22Rv1 (cell line): ENCODE data around the gene THADA.

Experiments
- H3K27ac ChIP-seq: fragments of 450-650 bp; 2 replicates; pipeline ENCODE4 v1.5.1; 2017
- CTCF ChIP-seq: fragments of 450-650 bp; IDR thresholded peaks from 2 replicates; pipeline ENCODE4 v1.5.1; 2017; ENCODE audit warnings: mild to moderate bottlenecking
- ZFX ChIP-seq: fragments of 450-650 bp; IDR thresholded peaks from 2 replicates; pipeline ENCODE4 v1.6.1; 2017; ENCODE audit warnings: antibody characterized with exemption, borderline replicate concordance

THADA gene

DNA sequence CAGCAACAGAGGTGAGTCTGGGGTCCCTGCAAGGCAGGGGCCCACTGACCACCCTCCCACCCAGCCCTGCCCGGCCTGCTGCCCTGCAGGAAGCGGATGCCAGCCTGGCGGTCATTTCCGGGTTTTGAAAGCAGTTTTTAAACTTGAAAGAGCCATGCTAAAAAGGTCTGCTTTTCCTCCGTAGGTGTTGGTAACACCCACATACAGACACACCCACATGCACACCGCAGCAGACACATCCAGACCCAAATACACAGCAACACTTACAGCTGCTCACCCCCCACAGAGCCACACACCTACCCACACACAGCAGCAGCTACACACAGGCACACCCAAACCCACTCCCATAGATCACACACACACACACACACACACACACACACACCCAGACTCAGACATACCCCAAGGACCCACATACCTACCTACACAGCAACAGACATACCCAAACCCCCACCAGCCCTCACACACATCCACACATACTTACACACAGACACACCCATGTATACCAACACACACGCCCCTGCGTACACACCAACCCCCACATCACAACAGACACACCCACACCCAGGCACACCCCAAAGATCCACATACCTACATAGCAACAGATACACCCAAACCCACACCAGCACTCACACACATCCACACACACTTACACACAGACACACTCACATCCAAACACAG lies 377.0 kb downstream of the THADA start:
- H3K27ac ChIP-seq, result peak overlapping the region; percentile 95
- TF ChIP-seq ZFX (no peak), CTCF (no peak)

GRCh38 chr2:43218155-43218701 lies 377.6 kb downstream of the THADA start:
- H3K27ac ChIP-seq, result peak overlapping the region; percentile 95
- TF ChIP-seq CTCF (no peak), ZFX (no peak)

DNA sequence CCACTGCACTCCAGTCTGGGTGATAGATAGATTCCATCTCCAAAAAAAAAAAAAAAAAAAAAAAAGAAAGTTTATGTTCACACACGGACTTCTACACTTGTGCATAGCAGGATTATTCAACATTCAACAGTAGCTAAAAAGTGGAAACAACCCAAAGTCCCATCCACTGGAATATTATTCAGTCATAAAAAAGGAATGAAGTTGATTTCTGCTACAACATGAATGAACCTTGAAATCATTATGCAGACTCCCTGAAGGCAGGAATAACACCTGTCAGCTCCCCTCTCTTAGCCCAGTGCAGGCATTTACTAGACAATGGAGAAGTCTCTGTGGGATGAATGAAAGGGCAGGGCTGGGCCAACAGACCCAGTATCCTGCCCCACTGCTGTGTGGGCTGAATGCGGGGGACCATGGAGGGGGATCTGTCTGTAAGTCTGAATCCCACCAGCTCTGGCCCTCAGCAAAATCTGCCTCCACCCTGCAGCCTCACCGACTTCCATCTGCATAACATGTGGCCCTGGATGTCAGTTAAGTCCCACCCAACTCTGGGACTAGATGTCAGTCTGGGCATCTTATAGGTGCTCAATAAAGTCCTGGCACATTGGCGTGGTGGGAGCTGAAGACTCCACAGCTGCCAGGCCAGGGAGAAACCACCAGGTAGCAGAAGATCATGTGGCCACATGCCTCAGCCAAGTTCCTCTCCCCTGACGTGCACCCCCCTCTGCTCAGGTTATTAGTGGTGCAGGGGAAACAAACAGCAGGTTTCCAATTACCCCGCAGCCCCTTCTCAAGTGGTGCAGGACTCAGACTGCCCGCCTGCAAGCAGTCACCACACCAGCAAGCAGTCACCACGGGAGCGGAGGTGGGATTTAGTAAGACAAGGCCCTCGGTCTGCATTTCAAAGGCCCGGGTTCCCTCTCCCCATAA lies 378.3 kb downstream of the THADA start:
- TF ChIP-seq ZFX (no peak), CTCF (no peak)
- no peak overlapping the region for H3K27ac ChIP-seq

- no peak for TF ChIP-seq CTCF
- no peak for TF ChIP-seq ZFX
- H3K27ac ChIP-seq, result no peak overlapping the region
Observed at GRCh38 chr2:43216629-43217028, 379.2 kb downstream of the THADA start.

DNA sequence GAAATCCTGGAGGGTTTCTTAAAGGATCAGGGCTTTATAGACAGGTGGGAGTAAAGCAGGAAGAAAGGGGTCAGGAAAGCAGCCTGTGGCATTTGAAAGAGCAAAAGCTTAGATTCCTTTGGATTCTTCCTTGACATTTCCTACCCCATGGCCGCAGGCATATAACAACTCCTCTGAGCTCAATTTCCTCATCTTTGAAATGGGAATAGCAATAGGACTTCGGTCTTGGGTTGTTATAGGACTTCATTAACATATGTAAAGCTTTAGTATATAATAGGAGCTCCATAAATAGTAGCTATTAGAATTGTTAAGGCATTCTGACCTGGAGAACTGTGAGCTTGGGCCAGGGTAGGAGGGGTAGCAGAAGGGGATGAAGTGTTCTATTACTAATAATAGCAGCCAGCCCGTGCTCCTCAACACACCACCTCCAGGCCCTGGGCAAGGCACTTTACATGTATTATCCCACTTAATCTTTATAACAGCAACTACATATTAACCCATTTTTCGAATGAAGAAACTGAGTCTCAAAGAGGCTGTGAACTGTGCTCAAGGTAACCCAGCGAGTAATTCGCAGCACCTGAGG lies 380.1 kb downstream of the THADA start:
- no peak overlapping the region for H3K27ac ChIP-seq
- no peak for TF ChIP-seq CTCF
- no peak for TF ChIP-seq ZFX

GRCh38 chr2:43214253-43214652 lies 381.6 kb downstream of the THADA start:
- TF ChIP-seq CTCF, result no peak
- no peak for TF ChIP-seq ZFX
- H3K27ac ChIP-seq, result no peak overlapping the region

DNA sequence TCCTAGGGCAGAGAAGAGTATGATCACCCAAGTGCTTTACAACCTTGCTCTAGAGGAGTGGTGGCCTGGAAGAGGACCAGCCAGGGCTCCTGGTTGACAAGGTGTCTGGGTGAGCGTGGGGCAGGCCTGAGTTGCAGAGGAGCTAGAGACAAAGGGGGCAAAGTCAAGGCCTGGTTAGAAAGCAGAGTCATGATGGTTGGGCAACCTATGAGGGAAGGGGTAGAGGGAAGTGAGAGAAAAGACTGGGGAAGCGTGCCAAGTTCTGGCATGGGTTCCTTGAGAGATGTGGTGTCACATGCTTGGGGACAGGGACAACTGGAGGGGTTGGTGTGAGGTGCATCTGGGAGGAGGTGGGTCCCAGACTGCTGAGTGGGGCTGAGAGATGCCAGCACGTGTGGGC lies 382.9 kb downstream of the THADA start:
- no peak for TF ChIP-seq ZFX
- TF ChIP-seq CTCF, result no peak
- H3K27ac ChIP-seq, result no peak overlapping the region
